Fibroblast of lung (primary cell): ENCODE data around the gene ATG4D.

Experiments
- EZH2 ChIP-seq: IDR thresholded peaks from 2 replicates; pipeline ENCODE4 v1.5.1; 2012; ENCODE audit warnings: low read length, control low read depth, mild to moderate bottlenecking; ENCODE audit errors: missing control alignments
- TF ChIP-seq, protein P1 (sequence below), 2 donors: IDR thresholded peaks in 1 of 2; conservative IDR thresholded peaks in 1 of 2; 1 replicate in 1 of 2; 2 replicates in 1 of 2; pipeline ENCODE4 v1.5.1; 2011 to 2012; ENCODE audit warnings: low read length in 2 of 2, control low read depth in 1 of 2, inconsistent platforms in 1 of 2, low read depth in 1 of 2, mild to moderate bottlenecking in 1 of 2

DNA sequence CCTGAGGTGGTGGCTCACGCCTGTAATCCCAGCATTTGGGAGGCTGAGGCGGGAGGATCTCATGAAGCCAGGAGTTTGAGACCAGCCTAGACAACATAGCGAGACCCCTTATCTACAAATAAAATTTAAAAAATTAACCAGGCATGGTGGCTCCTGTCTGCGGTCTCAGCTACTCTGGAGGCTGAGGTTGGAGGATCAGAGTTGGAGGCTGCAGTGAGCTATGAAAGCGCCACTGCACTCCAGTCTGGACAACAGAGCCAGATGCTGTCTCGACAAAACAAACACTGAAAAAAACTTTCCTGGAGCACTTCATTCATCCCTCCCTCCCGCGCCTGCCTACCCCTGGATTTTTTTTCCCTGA, 665 bp upstream of the ATG4D start:
- TF ChIP-seq, protein P1, sequence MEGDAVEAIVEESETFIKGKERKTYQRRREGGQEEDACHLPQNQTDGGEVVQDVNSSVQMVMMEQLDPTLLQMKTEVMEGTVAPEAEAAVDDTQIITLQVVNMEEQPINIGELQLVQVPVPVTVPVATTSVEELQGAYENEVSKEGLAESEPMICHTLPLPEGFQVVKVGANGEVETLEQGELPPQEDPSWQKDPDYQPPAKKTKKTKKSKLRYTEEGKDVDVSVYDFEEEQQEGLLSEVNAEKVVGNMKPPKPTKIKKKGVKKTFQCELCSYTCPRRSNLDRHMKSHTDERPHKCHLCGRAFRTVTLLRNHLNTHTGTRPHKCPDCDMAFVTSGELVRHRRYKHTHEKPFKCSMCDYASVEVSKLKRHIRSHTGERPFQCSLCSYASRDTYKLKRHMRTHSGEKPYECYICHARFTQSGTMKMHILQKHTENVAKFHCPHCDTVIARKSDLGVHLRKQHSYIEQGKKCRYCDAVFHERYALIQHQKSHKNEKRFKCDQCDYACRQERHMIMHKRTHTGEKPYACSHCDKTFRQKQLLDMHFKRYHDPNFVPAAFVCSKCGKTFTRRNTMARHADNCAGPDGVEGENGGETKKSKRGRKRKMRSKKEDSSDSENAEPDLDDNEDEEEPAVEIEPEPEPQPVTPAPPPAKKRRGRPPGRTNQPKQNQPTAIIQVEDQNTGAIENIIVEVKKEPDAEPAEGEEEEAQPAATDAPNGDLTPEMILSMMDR (conservative IDR thresholded peaks at IDR 0.05 in 1 of 2, IDR thresholded peaks at IDR 0.05 in 1 of 2; ENCODE audit: low read depth in 1 of 2, low read length in 2 of 2) = no peak
- TF ChIP-seq EZH2 = no peak
